K562 (cell line): ENCODE data around the gene ANXA4. TPM values are rescaled to one million over a fixed set of nuclear protein-coding genes. Genes with fewer than 3 reads are reported as not detected.

Source experiments
- E2F1 ChIP-seq: sonication (generic); formaldehyde crosslinking; IDR thresholded peaks from 2 replicates; pipeline ENCODE4 v1.8.1; 2023; ENCODE audit warnings: mild to moderate bottlenecking, missing genetic modification reagents, moderate library complexity
- EZH2 ChIP-seq: IDR thresholded peaks from 2 replicates; pipeline ENCODE4 v1.6.1; 2012; ENCODE audit warnings: low read depth, mild to moderate bottlenecking, inconsistent platforms, low read length, borderline replicate concordance
- GMEB1 ChIP-seq: fragments of 250-450 bp; sonication (Bioruptor Pico); IDR thresholded peaks from 2 replicates; pipeline ENCODE4 v1.4.0; 2020; ENCODE audit warnings: mild to moderate bottlenecking
- KLF10 ChIP-seq: fragments of 250-450 bp; sonication (Bioruptor Pico); IDR thresholded peaks from 2 replicates; pipeline ENCODE4 v1.6.1; 2021; ENCODE audit warnings: matching md5 sums
- MED1 ChIP-seq: sonication (generic); formaldehyde crosslinking; IDR thresholded peaks from 2 replicates; pipeline ENCODE4 v1.8.1; 2023; ENCODE audit warnings: missing genetic modification reagents, borderline replicate concordance
- NONO ChIP-seq, 2 experiments: fragments of 200-400 bp in 1 of 2; fragments of 450-650 bp in 1 of 2; formaldehyde crosslinking in 1 of 2; IDR thresholded peaks; 2 replicates each; pipeline ENCODE4 v1.6.1; 2017; ENCODE audit warnings: low read depth in 2 of 2, mild to moderate bottlenecking in 2 of 2, moderate library complexity in 2 of 2, low read length in 1 of 2
- NR2C1 ChIP-seq, 2 experiments: fragments of 450-650 bp; IDR thresholded peaks; 2 replicates each; pipeline ENCODE4 v1.6.1; 2017; ENCODE audit warnings: mild to moderate bottlenecking in 2 of 2, antibody characterized with exemption in 1 of 2, inconsistent platforms in 1 of 2, missing compliant biosample characterization in 1 of 2, missing genetic modification characterization in 1 of 2
- RBM25 ChIP-seq: fragments of 200-400 bp; formaldehyde crosslinking; IDR thresholded peaks from 2 replicates; pipeline ENCODE4 v1.6.1; 2018; ENCODE audit warnings: low read length, low read depth, moderate library complexity; ENCODE audit not compliant: severe bottlenecking
- TAF7 ChIP-seq: fragments of 450-650 bp; IDR thresholded peaks from 2 replicates; pipeline ENCODE4 v1.6.1; 2016; ENCODE audit warnings: missing genetic modification characterization, missing compliant biosample characterization
- TFAM ChIP-seq: fragments of 250-450 bp; sonication (Bioruptor Pico); conservative IDR thresholded peaks from 2 replicates; pipeline ENCODE4 v1.5.0; 2021; ENCODE audit warnings: mild to moderate bottlenecking, moderate library complexity
- WHSC1 ChIP-seq: IDR thresholded peaks from one replicate; pipeline ENCODE4 v1.6.1; 2012; ENCODE audit warnings: low read length, control low read depth, inconsistent platforms
- ZNF586 ChIP-seq: fragments of 450-650 bp; formaldehyde crosslinking; conservative IDR thresholded peaks from 2 replicates; pipeline ENCODE4 v1.4.0; 2020; ENCODE audit warnings: mild to moderate bottlenecking, moderate library complexity
- polyA plus RNA-seq, 8 experiments: library from polyadenylated mRNA; depleted of rRNA in 4 of 8; stranded (reverse) in 5 of 8; unstranded in 3 of 8; fragments of >200 nt; fragmentation: Nextera tagmentation in 2 of 8; fragmentation: Illumina TruSeq in 1 of 8; extraction: Ambion mirVana in 2 of 8; extraction: Trizol in 1 of 8; gene quantifications; 2 replicates each; pipeline versions ENCODE4 v1.2.1 to v1.2.3, GENCODE V29; 2011 to 2014; ENCODE audit warnings: inconsistent platforms in 1 of 8, missing spikeins in 1 of 8
- total RNA-seq, 7 experiments: library from RNA; depleted of rRNA in 6 of 7; stranded (reverse); fragments of >200 nt in 6 of 7; fragmentation: Illumina TruSeq in 2 of 7; extraction: Trizol in 2 of 7; gene quantifications; 2 replicates each; pipeline versions ENCODE4 v1.2.1 to v1.2.3, GENCODE V29; 2011 to 2021; ENCODE audit warnings: low replicate concordance in 1 of 7
- TF ChIP-seq, protein P1 (sequence below): sonication (generic); formaldehyde crosslinking; IDR thresholded peaks from 2 replicates; pipeline ENCODE4 v1.8.1; 2023; ENCODE audit warnings: mild to moderate bottlenecking, missing genetic modification reagents
- TF ChIP-seq, protein P2 (sequence below), 2 experiments: fragments of 450-650 bp; formaldehyde crosslinking in 1 of 2; IDR thresholded peaks; 2 replicates each; pipeline versions ENCODE4 v1.4.0 to v1.6.1; 2014 to 2020; ENCODE audit warnings: mild to moderate bottlenecking in 2 of 2, borderline replicate concordance in 1 of 2, low read depth in 1 of 2

ANXA4 gene
- total and polyA plus RNA-seq, 9 of the 15 experiments (the other 6 are each of a cell fraction or from before 2014, with no cell fraction given) = 3.4 to 13.6 (median 11.6) TPM

- TF ChIP-seq KLF10 (CRISPR knock-in tag) (no peak), RBM25 (no peak), EZH2 (no peak), WHSC1 (no peak), TAF7 (tag) (no peak; the same call in 1 of the 2 replicates), TFAM (CRISPR knock-in tag) (no peak), MED1 (no peak), E2F1 (peak; percentile 76), NONO (IDR thresholded peaks at IDR 0.05; ENCODE audit: low read depth in 2 of 2, low read length in 1 of 2) (peak in 1 of 2 experiments; percentile 60; a peak in 2 of 4 replicates), NR2C1 (IDR thresholded peaks at IDR 0.05) (no peak), NR2C1 (tag; IDR thresholded peaks at IDR 0.05) (no peak), ZNF586 (CRISPR knock-in tag) (no peak), GMEB1 (peak; percentile 94)
- TF ChIP-seq, protein P1, sequence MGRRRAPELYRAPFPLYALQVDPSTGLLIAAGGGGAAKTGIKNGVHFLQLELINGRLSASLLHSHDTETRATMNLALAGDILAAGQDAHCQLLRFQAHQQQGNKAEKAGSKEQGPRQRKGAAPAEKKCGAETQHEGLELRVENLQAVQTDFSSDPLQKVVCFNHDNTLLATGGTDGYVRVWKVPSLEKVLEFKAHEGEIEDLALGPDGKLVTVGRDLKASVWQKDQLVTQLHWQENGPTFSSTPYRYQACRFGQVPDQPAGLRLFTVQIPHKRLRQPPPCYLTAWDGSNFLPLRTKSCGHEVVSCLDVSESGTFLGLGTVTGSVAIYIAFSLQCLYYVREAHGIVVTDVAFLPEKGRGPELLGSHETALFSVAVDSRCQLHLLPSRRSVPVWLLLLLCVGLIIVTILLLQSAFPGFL = no peak
- TF ChIP-seq, protein P2, sequence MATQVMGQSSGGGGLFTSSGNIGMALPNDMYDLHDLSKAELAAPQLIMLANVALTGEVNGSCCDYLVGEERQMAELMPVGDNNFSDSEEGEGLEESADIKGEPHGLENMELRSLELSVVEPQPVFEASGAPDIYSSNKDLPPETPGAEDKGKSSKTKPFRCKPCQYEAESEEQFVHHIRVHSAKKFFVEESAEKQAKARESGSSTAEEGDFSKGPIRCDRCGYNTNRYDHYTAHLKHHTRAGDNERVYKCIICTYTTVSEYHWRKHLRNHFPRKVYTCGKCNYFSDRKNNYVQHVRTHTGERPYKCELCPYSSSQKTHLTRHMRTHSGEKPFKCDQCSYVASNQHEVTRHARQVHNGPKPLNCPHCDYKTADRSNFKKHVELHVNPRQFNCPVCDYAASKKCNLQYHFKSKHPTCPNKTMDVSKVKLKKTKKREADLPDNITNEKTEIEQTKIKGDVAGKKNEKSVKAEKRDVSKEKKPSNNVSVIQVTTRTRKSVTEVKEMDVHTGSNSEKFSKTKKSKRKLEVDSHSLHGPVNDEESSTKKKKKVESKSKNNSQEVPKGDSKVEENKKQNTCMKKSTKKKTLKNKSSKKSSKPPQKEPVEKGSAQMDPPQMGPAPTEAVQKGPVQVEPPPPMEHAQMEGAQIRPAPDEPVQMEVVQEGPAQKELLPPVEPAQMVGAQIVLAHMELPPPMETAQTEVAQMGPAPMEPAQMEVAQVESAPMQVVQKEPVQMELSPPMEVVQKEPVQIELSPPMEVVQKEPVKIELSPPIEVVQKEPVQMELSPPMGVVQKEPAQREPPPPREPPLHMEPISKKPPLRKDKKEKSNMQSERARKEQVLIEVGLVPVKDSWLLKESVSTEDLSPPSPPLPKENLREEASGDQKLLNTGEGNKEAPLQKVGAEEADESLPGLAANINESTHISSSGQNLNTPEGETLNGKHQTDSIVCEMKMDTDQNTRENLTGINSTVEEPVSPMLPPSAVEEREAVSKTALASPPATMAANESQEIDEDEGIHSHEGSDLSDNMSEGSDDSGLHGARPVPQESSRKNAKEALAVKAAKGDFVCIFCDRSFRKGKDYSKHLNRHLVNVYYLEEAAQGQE (IDR thresholded peaks at IDR 0.05; ENCODE audit: borderline replicate concordance) = peak; percentile 67
- TF ChIP-seq, protein P2 (CRISPR knock-in tag; IDR thresholded peaks at IDR 0.05; ENCODE audit: low read depth) = peak; percentile 60; the same call in 1 of the 2 replicates
Observed at GRCh38 chr2:69829256-69830044, 87.5 kb downstream of the ANXA4 start, which contains the start of gene GMCL1 (continued).
